Suppressor macrophage treated with lipopolysaccharide for 1 hour (primary cell): ENCODE measurements around the gene C22orf23.
"Not testable (repeated sequence)": the region's sequence is repeated elsewhere in the genome, so short reads cannot be mapped to it uniquely, and the experiment has no call there.

Experiments used
- DNase-seq, 3 donors: peaks; one replicate each; pipeline ENCODE4 v3.0.0-alpha.2; 2020 to 2022

Gene C22orf23

DNA sequence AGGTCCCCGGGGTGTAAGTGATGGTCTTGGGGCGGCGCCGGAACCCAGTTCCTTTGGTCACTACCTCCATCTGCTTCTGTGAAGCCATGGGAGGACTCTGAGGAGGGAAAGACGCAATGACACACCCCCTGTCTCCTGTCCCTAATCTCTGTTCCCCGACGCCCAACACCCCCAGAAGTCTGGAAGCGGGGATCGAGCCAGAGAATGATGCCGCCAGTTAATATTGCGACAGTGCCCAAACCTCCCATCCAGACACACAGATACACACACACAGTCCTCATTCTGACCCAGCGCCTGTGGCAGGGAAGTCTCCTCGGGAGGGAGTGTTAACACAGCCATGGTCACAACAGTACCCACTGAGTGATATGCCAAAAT, 352 bp downstream of the C22orf23 start:
- DNase-seq = no peak

GRCh38 chr22:37952629-37953028, 772 bp downstream of the C22orf23 start:
- not testable (repeated sequence) for DNase-seq

DNA sequence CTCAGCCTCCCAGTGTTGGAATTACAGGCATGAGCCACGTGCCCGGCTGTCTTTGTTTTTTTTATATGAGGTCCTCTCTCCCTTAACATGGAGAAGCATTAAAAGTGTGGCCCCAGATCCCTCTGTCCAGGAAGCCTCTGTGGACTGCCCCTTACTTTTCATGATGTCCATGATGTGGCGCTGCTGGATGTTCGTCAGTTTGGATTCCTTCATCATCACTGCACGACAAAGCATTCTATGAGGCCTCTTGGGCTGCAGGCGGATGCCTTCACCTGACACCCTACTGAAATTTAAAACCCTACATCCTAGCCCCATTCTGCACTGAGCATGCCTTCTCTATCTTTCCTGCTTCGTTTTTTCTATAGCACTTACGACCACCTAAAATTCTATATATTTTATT, 2.1 kb downstream of the C22orf23 start:
- DNase-seq = no peak

- not testable (repeated sequence) for DNase-seq
Observed at GRCh38 chr22:37947142-37947795, 6.1 kb downstream of the C22orf23 start.

- not testable (repeated sequence) for DNase-seq
Observed at GRCh38 chr22:37944423-37944822, 9.0 kb downstream of the C22orf23 start.

- DNase-seq = no peak
Observed at GRCh38 chr22:37943825-37944198, 9.6 kb downstream of the C22orf23 start.

DNA sequence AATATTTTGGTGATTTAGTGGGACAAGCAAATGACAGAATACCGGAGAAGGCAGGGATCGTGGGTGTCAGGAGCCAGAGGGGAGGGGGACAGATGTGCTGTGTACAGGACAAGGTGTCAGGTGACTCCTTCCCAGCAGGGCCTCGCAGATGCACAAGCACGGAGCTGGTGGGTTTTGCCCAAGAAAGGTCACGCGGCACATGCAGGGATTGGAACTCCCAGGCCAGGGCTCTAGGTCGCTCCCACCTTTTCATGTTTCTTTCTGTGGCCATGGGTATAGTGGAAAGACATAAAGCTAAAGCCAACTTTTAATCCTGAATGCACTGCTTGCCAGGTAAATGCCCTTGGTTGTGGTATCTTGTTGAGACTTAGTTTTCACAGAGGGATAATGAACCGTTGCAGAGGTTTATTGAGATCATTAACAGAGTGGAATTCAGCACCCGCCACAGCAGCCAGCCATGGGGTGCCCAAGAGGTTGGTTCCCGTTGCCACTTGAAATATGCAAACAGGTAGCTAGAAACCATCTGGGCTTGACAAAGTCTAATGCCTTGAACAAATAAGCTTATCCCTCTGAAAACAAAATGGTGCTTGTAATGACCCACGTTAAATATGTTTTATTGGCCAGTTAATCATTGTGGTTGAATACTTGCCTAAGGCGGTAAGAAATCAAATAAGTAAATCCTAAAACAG, 10.1 kb downstream of the C22orf23 start:
- DNase-seq = no peak

DNA sequence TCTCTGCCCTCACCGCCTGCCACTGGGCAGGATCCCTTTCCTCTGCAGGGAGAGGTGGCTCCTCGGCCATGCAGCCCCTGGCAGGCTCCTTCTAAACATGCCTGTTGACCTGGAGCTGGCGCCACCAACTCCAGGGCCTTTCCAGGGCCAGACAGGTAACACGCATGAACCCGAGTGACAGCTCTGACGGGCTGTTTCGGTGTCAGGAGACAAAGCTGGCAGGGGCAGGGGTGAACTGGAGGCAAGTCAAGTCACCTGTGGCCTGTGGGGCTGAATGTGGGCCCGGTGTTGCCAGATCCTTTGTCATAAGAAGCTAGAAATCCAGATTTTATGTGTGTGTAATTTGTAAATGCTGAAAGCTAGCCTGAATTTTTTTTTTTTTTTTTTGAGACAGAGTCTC, 11.3 kb downstream of the C22orf23 start:
- DNase-seq = no peak

DNA sequence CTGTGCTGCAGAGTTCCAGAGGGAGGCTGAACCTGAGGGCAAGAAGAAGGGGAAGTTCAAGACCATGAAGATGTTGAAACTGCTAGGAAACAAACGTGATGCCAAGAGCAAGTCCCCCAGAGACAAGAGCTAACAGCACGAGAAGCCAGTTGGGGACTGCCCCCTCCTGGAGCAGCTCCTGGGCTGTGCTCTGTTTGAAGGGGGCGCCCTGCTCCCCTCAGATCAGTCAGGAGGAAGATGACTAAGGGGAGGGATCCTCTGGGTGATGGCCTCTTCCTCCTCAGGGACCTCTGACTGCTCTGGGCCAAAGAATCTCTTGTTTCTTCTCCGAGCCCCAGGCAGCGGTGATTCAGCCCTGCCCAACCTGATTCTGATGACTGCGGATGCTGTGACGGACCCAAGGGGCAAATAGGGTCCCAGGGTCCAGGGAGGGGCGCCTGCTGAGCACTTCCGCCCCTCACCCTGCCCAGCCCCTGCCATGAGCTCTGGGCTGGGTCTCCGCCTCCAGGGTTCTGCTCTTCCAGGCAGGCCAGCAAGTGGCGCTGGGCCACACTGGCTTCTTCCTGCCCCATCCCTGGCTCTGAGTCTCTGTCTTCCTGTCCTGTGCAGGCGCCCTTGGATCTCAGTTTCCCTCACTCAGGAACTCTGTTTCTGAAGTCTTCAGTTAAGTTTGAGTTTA, 12.6 kb downstream of the C22orf23 start:
- peak; percentile 24 to 42 (median 27) for DNase-seq

- peak; percentile 98 for DNase-seq
Observed at GRCh38 chr22:37933711-37934376, 19.6 kb downstream of the C22orf23 start.

GRCh38 chr22:37932821-37933578, 20.4 kb downstream of the C22orf23 start:
- DNase-seq = no peak

- DNase-seq = no peak
Observed at GRCh38 chr22:37932401-37932800, 21.0 kb downstream of the C22orf23 start.

DNA sequence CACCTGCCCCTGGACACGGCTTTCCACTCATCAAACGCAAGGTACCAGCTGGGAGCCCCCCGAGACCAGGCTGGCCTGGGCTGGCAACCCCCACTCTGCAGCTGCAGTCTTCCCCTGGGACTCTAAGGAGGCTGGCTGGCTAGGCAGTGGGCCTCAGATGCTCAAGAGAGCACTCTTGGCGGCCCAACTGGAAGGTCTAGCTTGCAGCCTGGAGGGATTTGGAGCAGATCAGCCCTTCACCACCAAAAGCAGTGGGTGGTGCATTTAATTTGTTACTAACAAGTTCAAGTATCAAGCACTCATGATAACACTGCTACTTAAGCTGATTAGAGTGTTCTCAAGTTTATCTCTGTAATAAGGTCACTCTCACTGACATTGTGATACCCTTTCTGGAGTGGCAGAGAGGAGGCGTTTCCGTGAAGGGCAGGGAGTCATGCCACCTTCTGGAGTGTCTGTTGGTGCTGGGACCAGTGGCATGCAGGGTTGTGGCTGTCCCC, 21.5 kb downstream of the C22orf23 start:
- DNase-seq = no peak

DNA sequence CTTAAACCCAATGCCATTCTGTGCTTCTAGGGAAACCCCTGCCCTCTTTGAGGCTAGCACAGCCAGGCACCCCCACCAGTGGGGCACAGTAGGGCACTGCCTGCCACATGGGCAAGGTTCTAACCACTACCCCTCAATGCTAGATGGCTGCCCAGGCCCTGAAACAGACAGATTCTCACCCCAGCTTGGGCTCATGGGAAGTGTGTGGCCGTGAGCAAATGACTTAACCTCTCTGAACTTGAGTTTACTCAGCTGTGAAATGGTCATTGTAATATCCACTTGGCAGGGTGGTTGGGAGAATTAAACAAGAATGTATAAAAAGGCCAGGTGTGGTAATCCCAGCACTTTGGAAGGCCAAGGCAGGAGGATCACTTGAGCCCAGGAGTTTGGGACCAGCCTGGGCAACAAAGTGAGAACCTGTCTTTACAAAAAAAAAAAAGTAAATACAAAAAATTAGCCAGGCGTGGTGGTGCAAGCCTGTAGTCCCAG, 22.4 kb downstream of the C22orf23 start:
- no peak for DNase-seq

DNA sequence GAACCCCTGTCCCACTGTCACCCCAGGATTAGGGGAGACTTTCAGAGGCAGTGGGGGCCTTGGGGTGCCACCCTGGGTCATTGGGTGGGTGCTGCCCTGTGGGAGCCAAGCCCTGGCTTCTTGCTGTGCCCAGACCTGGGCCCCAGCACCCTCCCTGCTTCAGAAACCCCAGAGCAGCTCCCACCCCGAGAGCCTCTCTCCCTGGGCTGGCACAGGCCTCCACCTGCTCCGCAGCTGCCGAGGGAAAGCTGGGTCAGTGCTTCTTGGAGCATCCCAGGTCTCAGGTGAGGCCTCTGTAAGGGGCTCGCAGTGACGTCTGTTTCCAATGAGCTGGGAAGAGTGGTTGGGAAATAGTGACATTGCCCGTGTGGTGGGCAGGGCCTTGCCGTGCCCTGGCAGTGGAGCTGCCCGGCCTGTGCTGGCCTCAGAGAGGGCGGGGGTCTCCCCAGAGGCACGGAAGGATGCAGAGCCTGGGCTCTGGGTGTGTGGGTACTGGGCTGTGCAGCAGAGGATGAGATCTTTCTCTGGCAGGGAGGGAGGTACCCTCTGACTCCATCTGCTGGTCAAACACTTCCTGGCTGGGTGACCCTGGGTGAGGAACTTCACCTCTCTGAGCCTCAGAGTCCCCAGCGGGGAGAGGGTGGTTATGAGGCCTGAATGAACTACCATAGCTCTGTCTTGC, 23.0 kb downstream of the C22orf23 start:
- DNase-seq = peak; percentile 39 to 47 (median 42)

DNA sequence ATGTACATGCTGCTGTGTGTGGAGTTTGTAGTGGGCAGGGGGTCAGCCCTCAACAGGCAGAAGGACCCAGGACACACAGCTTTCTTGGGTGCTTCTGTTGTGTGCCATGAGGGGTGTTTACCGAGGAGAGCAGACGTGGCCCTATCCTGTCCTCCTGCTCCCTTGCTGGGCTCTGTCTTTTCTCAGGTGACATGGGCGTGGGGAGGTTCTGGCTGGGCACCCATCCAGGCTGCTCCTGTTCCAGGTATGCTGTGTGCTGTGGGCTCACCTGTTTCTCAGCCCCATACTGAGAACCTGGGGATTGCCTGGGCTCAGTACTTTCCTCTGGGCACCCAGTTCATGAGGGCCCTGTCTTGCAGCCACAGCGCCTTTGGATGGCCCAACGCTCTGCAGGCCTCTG, 24.0 kb downstream of the C22orf23 start:
- no peak for DNase-seq

GRCh38 chr22:37927637-37927936, 25.8 kb downstream of the C22orf23 start:
- no peak for DNase-seq

GRCh38 chr22:37926771-37927636, 26.4 kb downstream of the C22orf23 start:
- no peak for DNase-seq

DNA sequence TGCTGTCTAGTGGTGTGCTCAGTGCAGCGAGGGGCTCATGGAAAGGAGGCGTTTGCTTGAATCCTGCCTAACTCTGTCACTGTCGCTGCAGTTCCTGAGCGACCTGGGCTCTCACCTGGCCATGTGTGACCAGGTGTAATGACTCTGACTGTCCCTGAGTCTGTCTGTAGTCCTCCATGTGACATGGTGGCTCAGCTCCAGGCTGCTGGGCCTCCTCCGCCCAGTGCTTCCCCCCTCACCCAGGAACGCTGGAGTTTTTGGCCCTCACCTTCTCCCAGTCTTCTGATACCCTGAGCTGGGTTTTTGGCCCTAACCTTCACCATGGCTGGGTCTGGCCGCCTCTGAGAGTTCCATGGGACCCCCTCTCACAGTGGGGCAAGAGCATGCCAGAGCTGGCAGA, 27.0 kb downstream of the C22orf23 start:
- DNase-seq = no peak

- DNase-seq = no peak
Observed at GRCh38 chr22:37925767-37926166, 27.6 kb downstream of the C22orf23 start.

- no peak for DNase-seq
Observed at GRCh38 chr22:37925330-37925729, 28.1 kb downstream of the C22orf23 start.
